Panc1 (cell line): ENCODE results near the gene C12orf56. TPM values are rescaled to one million over a fixed set of nuclear protein-coding genes. Genes with fewer than 3 reads are reported as not detected.

Source experiments
- ATAC-seq: fragments of 200-7000 bp; cut with Tn5 transposase; 2 replicates; pipeline ENCODE4 v1.9.1; 2020; ENCODE audit warnings: mild to moderate bottlenecking, moderate library complexity
- BruUV-seq: library from RNA; stranded (reverse); fragments of 400-500 nt; replicated peaks from 2 replicates; lab custom pipeline; 2021; lab: Mats Ljungman, UMichigan
- CTCF ChIA-PET: fragments of 300-600 bp; sonication (Branson Sonifier 250); formaldehyde crosslinking; loops from one replicate; lab custom pipeline; 2022; ENCODE audit warnings: antibody characterized with exemption; lab: Charles Lee
- POLR2A ChIA-PET: fragments of 300-600 bp; sonication (Branson Sonifier 250); formaldehyde crosslinking; loops from one replicate; lab custom pipeline; 2022; ENCODE audit warnings: antibody characterized with exemption; lab: Charles Lee
- DNase-seq: peaks from one replicate; pipeline ENCODE4 v3.0.0-alpha.2; 2010; ENCODE audit warnings: low read depth, low spot score
- H3K27ac ChIP-seq: 2 replicates; pipeline ENCODE4 v1.5.1; 2011; ENCODE audit warnings: mild to moderate bottlenecking, low read length, inconsistent platforms
- H3K27me3 ChIP-seq: fragments of 200-500 bp; sonication (Bioruptor generic); 2 replicates; pipeline ENCODE4 v1.6.0; 2014; ENCODE audit warnings: low read length, inconsistent platforms; ENCODE audit not compliant: control insufficient read depth, insufficient read depth
- H3K36me3 ChIP-seq: fragments of 200-500 bp; sonication (Bioruptor generic); 2 replicates; pipeline ENCODE4 v1.5.1; 2014; ENCODE audit warnings: inconsistent platforms, mild to moderate bottlenecking, low read length, moderate library complexity; ENCODE audit not compliant: control insufficient read depth, insufficient read depth
- H3K4me1 ChIP-seq: 2 replicates; pipeline ENCODE4 v1.5.1; 2011; ENCODE audit warnings: inconsistent platforms, mild to moderate bottlenecking, low read length, moderate library complexity; ENCODE audit not compliant: control insufficient read depth, insufficient read depth
- H3K4me3 ChIP-seq, 2 experiments: 2 replicates each; pipeline ENCODE4 v1.5.1; 2011 to 2012; ENCODE audit warnings: low read depth in 2 of 2, low read length in 2 of 2, mild to moderate bottlenecking in 2 of 2, inconsistent platforms in 1 of 2, moderate library complexity in 1 of 2
- H3K9me3 ChIP-seq: fragments of 200-500 bp; sonication (Bioruptor generic); 2 replicates; pipeline ENCODE4 v1.5.1; 2014; ENCODE audit warnings: low read depth, mild to moderate bottlenecking, inconsistent platforms, low read length, moderate library complexity; ENCODE audit not compliant: control insufficient read depth, insufficient read depth
- CTCF ChIP-seq: fragments of 450-650 bp; IDR thresholded peaks from 2 replicates; pipeline ENCODE4 v1.5.1; 2017; ENCODE audit warnings: mild to moderate bottlenecking
- POLR2AphosphoS5 ChIP-seq: IDR thresholded peaks from 2 replicates; pipeline ENCODE4 v1.6.1; 2012; ENCODE audit warnings: mild to moderate bottlenecking, low read depth, low read length, moderate library complexity
- SIN3A ChIP-seq: IDR thresholded peaks from 2 replicates; pipeline ENCODE4 v1.6.1; 2012; ENCODE audit warnings: low read depth, mild to moderate bottlenecking, low read length, moderate library complexity, borderline replicate concordance; ENCODE audit not compliant: insufficient read depth
- TCF7L2 ChIP-seq: IDR thresholded peaks from 2 replicates; pipeline ENCODE4 v1.6.1; 2011; ENCODE audit warnings: mild to moderate bottlenecking, low read depth, low read length, inconsistent platforms
- in situ Hi-C: cut with HindIII; loops from 2 replicates; pipeline ENCODE4 v1.10.0; 2016; ENCODE audit warnings: low sequenced_read_pairs, low pct_unique_long_range_greater_than_20kb
- intact Hi-C: fragments of 100-400 bp; cut with micrococcal nuclease; formaldehyde crosslinking; loops from one replicate; pipeline ENCODE4 v1.10.0; 2022; ENCODE audit not compliant: unreplicated experiment
- total RNA-seq: library from RNA; stranded (reverse); gene quantifications from one replicate; pipeline ENCODE4 v1.2.1, GENCODE V29; 2021; ENCODE audit not compliant: unreplicated experiment
- TF ChIP-seq, protein P1 (sequence below), 2 experiments: IDR thresholded peaks; 2 replicates each; pipeline ENCODE4 v1.6.1; 2011 to 2012; ENCODE audit warnings: low read depth in 2 of 2, control low read depth in 1 of 2, low read length in 1 of 2, mild to moderate bottlenecking in 1 of 2, moderate library complexity in 1 of 2; ENCODE audit not compliant: insufficient read depth in 1 of 2

Gene C12orf56
- total RNA-seq, 1 experiment from 2014 or later = 2.8 TPM

- ChIA-PET POLR2A (no interaction called here), CTCF (no interaction called here)
- TF ChIP-seq POLR2AphosphoS5 = no peak
- TF ChIP-seq SIN3A = no peak
- no peak for TF ChIP-seq TCF7L2
- TF ChIP-seq, protein P1, sequence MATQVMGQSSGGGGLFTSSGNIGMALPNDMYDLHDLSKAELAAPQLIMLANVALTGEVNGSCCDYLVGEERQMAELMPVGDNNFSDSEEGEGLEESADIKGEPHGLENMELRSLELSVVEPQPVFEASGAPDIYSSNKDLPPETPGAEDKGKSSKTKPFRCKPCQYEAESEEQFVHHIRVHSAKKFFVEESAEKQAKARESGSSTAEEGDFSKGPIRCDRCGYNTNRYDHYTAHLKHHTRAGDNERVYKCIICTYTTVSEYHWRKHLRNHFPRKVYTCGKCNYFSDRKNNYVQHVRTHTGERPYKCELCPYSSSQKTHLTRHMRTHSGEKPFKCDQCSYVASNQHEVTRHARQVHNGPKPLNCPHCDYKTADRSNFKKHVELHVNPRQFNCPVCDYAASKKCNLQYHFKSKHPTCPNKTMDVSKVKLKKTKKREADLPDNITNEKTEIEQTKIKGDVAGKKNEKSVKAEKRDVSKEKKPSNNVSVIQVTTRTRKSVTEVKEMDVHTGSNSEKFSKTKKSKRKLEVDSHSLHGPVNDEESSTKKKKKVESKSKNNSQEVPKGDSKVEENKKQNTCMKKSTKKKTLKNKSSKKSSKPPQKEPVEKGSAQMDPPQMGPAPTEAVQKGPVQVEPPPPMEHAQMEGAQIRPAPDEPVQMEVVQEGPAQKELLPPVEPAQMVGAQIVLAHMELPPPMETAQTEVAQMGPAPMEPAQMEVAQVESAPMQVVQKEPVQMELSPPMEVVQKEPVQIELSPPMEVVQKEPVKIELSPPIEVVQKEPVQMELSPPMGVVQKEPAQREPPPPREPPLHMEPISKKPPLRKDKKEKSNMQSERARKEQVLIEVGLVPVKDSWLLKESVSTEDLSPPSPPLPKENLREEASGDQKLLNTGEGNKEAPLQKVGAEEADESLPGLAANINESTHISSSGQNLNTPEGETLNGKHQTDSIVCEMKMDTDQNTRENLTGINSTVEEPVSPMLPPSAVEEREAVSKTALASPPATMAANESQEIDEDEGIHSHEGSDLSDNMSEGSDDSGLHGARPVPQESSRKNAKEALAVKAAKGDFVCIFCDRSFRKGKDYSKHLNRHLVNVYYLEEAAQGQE (IDR thresholded peaks at IDR 0.05; ENCODE audit: insufficient read depth in 1 of 2, low read depth in 2 of 2, low read length in 1 of 2) = no peak
- no peak for TF ChIP-seq CTCF
- Histone ChIP-seq H3K4me1 (peaks cover 7% of the 10 kb centered on the region), H3K27me3 (no peaks in the 10 kb centered on the region), H3K36me3 (no peaks in the 10 kb centered on the region), H3K9me3 (no peaks in the 10 kb centered on the region), H3K27ac (no peak overlapping the region), H3K4me3 (no peak overlapping the region)
- DNase-seq (no peak), ATAC-seq (no peak)
- no TSS peak for BruUV-seq
- in situ Hi-C loops = no loop called here
- intact Hi-C loops = no loop called here
Observed at GRCh38 chr12:64387197-64387816, 3.3 kb downstream of the C12orf56 start.

GRCh38 chr12:64385468-64385867 is 5.1 kb downstream of the C12orf56 start:
- in situ Hi-C loops = no loop called here
- intact Hi-C loops = no loop called here
- POLR2A ChIA-PET = interaction anchor here (0.6 kb wide), 1 partner anchor 179 kb away, joined by 17 read pairs; no protein-coding TSS in a partner anchor

More at GRCh38 chr12:64385468-64385867, 5.1 kb downstream of the C12orf56 start:
- DNase-seq (no peak), ATAC-seq (no peak)
- CTCF ChIA-PET = no interaction called here
- Histone ChIP-seq H3K4me3 (no peak overlapping the region), H3K27me3 (no peaks in the 10 kb centered on the region), H3K27ac (no peak overlapping the region), H3K36me3 (no peaks in the 10 kb centered on the region), H3K4me1 (peaks cover 3% of the 10 kb centered on the region; the same call in 1 of the 2 replicates), H3K9me3 (no peaks in the 10 kb centered on the region)
- no TSS peak for BruUV-seq
- TF ChIP-seq POLR2AphosphoS5 (no peak), CTCF (no peak), SIN3A (no peak), TCF7L2 (no peak)
- TF ChIP-seq, protein P1 (IDR thresholded peaks at IDR 0.05; ENCODE audit: insufficient read depth in 1 of 2, low read depth in 2 of 2, low read length in 1 of 2) = no peak
